ENCODE results near the gene GABRG2.
A peak's percentile ranks its signal among the peaks of the same experiment; 100 is the strongest.
"Not testable (repeated sequence)": the region's sequence is repeated elsewhere in the genome, so short reads cannot be mapped to it uniquely, and the experiment has no call there.

The GABRG2 gene

DNA sequence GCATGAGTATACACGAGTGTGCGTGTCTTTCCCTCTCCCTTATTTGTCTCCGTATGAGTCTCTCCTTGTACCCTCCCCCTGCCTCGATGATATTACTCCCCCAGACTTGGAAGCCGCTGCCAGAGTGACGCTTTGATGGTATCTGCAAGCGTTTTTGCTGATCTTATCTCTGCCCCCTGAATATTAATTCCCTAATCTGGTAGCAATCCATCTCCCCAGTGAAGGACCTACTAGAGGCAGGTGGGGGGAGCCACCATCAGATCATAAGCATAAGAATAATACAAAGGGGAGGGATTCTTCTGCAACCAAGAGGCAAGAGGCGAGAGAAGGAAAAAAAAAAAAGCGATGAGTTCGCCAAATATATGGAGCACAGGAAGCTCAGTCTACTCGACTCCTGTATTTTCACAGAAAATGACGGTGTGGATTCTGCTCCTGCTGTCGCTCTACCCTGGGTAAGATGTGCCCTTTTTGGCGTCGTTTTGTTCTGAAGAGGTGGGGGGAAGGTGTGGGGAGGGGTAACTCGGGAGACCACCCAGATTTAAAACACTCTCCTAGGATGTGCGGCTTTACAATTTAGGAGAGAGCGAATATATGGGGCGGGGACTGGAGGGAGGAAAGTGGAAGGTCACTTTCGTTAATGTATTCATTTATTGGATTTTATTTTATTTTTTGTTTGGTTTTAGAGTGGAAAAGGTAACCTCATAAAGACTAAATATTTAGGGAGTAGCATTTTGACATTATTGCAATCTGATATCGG is at the start of gene GABRG2:
TSS of gene GABRG2 (plus strand) at position 119 of the 757 bp plus-strand sequence. CDS start at position 346, 227 bp downstream.
- H3K9ac ChIP-seq (ENCODE audit: low read length) = no peak within 1 kb of the TSS

DNA sequence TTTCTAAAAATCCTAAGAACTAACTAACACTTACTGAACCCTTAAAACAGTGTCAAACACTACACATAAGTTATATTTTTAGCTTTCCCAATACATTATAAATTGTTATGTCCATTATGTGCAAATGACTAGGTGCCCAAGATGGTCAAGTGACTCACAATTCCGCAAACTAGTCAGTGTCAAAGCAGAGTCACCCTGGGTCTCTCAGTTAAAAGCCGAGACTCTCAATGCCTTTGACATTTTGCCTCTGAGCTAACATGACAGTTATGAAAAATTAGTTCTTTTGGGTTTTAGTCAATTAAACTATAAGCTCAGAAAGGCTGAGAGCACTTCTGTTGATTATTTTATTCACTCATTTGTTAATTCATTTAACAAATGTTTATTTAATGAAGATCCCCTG is 42.3 kb upstream of the GABRG2 start:
- Histone ChIP-seq H3K4me1 (ENCODE audit: control insufficient read depth, insufficient read depth, low read length) (peaks cover 6% of the 10 kb centered on the region; the same call in 1 of the 2 replicates), H3K36me3 (ENCODE audit: control insufficient read depth, insufficient read depth, low read length) (no peaks in the 10 kb centered on the region), H3K9me3 (ENCODE audit: control insufficient read depth, insufficient read depth, low read depth, low read length) (0 out of 2 replicates have a peak, but pooled peaks cover under 1% of the 10 kb centered on the region), H3K4me3 (ENCODE audit: low read depth, low read length) (no peak overlapping the region), H3K27me3 (ENCODE audit: control insufficient read depth, insufficient read depth, low read length) (no peaks in the 10 kb centered on the region), H3K9ac (ENCODE audit: low read length) (no peak overlapping the region), H3K27ac (ENCODE audit: low read depth, low read length) (no peak overlapping the region)

More for the DNA sequence above, at the start of gene GABRG2:
- Histone ChIP-seq H3K9me3 (ENCODE audit: control insufficient read depth, insufficient read depth, low read depth, low read length) (no peaks in the 10 kb centered on the region), H3K27me3 (ENCODE audit: control insufficient read depth, insufficient read depth, low read length) (peaks cover 9% of the 10 kb centered on the region; the same call in 1 of the 2 replicates), H3K4me3 (ENCODE audit: low read depth, low read length) (peak within 1 kb of the TSS; percentile 78), H3K4me1 (ENCODE audit: control insufficient read depth, insufficient read depth, low read length) (peaks cover 5% of the 10 kb centered on the region), H3K36me3 (ENCODE audit: control insufficient read depth, insufficient read depth, low read length) (no peaks in the 10 kb centered on the region), H3K27ac (ENCODE audit: low read depth, low read length) (no peak within 1 kb of the TSS)

DNA sequence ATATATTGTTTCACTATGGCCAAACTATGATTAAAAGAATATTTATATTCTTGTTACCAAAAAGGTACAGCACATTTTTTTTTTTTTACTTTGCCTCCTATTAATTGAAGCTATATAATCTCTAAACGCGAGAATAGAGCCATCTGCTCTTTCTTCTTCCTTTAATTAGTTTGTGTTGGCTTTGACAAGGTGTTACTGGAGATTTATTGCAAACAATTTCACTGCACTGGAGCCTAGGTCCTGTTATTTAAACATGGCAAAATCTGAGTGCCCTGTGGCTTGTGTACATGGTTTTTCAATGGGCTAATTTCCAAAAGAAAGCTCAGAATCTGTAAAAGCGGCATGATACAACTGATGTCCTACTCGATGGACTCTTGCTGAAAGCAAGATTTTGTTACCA is 40.8 kb upstream of the GABRG2 start:
- Histone ChIP-seq H3K27me3 (ENCODE audit: control insufficient read depth, insufficient read depth, low read length) (no peaks in the 10 kb centered on the region), H3K9ac (ENCODE audit: low read length) (no peak overlapping the region), H3K4me3 (ENCODE audit: low read depth, low read length) (no peak overlapping the region), H3K4me1 (ENCODE audit: control insufficient read depth, insufficient read depth, low read length) (peaks cover 6% of the 10 kb centered on the region; the same call in 1 of the 2 replicates), H3K9me3 (ENCODE audit: control insufficient read depth, insufficient read depth, low read depth, low read length) (0 out of 2 replicates have a peak, but pooled peaks cover 2% of the 10 kb centered on the region), H3K36me3 (ENCODE audit: control insufficient read depth, insufficient read depth, low read length) (no peaks in the 10 kb centered on the region), H3K27ac (ENCODE audit: low read depth, low read length) (no peak overlapping the region)

DNA sequence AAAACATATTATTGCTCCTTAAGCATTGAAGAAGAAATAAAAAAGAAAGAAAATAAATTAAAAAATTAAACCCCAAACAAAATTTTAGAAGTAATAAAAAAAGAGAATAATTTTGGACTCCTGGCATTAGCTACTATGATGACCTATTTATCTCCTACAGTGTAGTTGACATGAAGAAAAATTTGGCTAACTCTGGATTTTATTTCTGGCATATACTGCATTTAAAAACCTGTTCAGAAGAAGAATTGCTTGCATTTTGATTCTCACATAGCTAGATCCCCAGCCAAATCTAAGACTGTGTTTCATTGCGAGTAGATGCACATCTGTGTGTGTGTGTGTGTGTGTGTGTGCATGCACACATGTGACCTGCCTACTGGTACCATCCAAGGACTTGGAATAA is 30.1 kb upstream of the GABRG2 start:
- H3K4me3 ChIP-seq (ENCODE audit: low read depth, low read length) = peak overlapping the region; percentile 63
- H3K4me1 ChIP-seq (ENCODE audit: control insufficient read depth, insufficient read depth, low read length) = no peaks in the 10 kb centered on the region
- H3K9me3 ChIP-seq (ENCODE audit: control insufficient read depth, insufficient read depth, low read depth, low read length) = no peaks in the 10 kb centered on the region
- peaks cover 6% of the 10 kb centered on the region; the same call in 1 of the 2 replicates for H3K36me3 ChIP-seq (ENCODE audit: control insufficient read depth, insufficient read depth, low read length)
- H3K9ac ChIP-seq (ENCODE audit: low read length) = no peak overlapping the region
- H3K27ac ChIP-seq (ENCODE audit: low read depth, low read length) = no peak overlapping the region
- H3K27me3 ChIP-seq (ENCODE audit: control insufficient read depth, insufficient read depth, low read length) = no peaks in the 10 kb centered on the region

DNA sequence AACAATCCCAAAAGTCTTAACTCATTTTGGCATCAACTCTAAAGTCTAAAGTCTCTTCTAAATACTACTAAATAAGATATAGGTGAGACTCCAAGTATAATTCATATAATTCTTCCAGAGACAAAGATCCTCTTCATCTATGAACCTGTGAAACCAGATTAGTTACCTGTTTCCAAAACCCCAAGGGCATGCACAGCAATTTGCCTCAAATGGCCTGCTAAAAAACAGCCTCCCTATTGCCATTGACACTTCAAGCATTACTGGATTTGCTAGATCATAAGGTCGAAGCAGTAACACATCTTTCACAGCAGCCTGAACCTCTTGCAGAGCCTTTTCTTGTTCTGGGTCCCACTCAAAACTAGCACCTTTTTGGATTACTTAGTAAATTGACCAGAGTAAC is 20.3 kb upstream of the GABRG2 start:
- no peaks in the 10 kb centered on the region for H3K9me3 ChIP-seq (ENCODE audit: control insufficient read depth, insufficient read depth, low read depth, low read length)
- no peaks in the 10 kb centered on the region for H3K27me3 ChIP-seq (ENCODE audit: control insufficient read depth, insufficient read depth, low read length)
- H3K27ac ChIP-seq (ENCODE audit: low read depth, low read length) = no peak overlapping the region
- H3K36me3 ChIP-seq (ENCODE audit: control insufficient read depth, insufficient read depth, low read length) = no peaks in the 10 kb centered on the region
- no peaks in the 10 kb centered on the region; the same call in 1 of the 2 replicates for H3K4me1 ChIP-seq (ENCODE audit: control insufficient read depth, insufficient read depth, low read length)
- no peak overlapping the region for H3K4me3 ChIP-seq (ENCODE audit: low read depth, low read length)
- no peak overlapping the region for H3K9ac ChIP-seq (ENCODE audit: low read length)

DNA sequence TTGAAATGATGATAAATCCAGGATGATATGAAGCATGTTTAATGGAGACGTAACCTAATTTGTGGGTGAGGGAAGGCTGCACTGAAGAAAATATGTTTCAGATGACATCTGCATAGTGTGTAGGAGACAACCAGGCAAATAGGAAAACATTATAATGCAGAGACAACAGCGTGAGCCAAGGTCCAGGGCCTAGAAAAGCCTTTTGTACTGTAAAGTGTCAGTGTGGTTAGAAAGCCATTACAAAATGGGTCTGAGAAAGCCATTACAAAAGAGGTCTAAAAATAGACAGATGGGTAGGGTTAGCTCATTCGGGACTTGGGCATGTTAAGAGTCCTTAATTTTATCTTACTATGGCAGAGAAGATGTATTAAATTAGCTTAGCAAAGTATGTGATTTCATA is 14.9 kb upstream of the GABRG2 start:
- no peaks in the 10 kb centered on the region for H3K36me3 ChIP-seq (ENCODE audit: control insufficient read depth, insufficient read depth, low read length)
- H3K27ac ChIP-seq (ENCODE audit: low read depth, low read length) = no peak overlapping the region
- H3K4me1 ChIP-seq (ENCODE audit: control insufficient read depth, insufficient read depth, low read length) = no peaks in the 10 kb centered on the region; the same call in 1 of the 2 replicates
- no peak overlapping the region for H3K9ac ChIP-seq (ENCODE audit: low read length)
- H3K4me3 ChIP-seq (ENCODE audit: low read depth, low read length) = no peak overlapping the region
- H3K27me3 ChIP-seq (ENCODE audit: control insufficient read depth, insufficient read depth, low read length) = no peaks in the 10 kb centered on the region
- no peaks in the 10 kb centered on the region for H3K9me3 ChIP-seq (ENCODE audit: control insufficient read depth, insufficient read depth, low read depth, low read length)

DNA sequence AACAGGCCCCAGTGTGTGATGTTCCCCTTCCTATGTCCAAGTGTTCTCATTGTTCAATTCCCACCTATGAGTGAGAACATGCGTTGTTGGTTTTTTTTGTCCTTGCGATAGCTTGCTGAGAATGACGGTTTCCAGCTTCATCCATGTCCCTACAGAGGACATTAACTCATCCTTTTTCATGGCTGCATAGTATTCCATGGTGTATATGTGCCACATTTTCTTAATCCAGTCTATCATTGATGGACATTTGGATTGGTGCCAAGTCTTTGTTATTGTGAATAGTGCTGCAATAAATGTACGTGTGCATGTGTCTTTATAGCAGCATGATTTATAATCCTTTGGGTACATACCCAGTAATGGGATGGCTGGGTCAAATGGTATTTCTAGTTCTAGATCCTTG is 12.5 kb upstream of the GABRG2 start:
- not testable (repeated sequence) for H3K4me3 ChIP-seq (ENCODE audit: low read depth, low read length); H3K9ac ChIP-seq (ENCODE audit: low read length); H3K36me3 ChIP-seq (ENCODE audit: control insufficient read depth, insufficient read depth, low read length); H3K27ac ChIP-seq (ENCODE audit: low read depth, low read length); H3K27me3 ChIP-seq (ENCODE audit: control insufficient read depth, insufficient read depth, low read length); H3K4me1 ChIP-seq (ENCODE audit: control insufficient read depth, insufficient read depth, low read length); H3K9me3 ChIP-seq (ENCODE audit: control insufficient read depth, insufficient read depth, low read depth, low read length)

DNA sequence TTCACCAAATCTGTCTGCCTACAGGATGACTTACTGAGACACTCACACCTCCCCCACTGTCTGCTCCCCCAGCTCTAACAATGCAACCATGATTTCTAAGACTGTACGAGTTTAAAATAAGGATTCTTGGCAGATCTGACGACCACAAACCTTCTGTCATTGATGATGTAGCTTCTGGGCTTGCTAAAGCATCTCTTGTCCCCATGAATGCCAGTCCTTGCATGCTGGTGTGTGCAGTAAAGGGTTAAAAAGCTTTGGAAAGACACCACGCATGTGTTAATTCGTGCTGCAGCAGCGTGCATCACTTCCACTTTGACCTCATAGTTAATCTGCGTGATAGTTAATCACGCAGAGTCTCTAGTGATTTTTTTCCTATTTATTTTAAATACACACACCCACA is 411 bp upstream of the GABRG2 start:
- peaks cover 5% of the 10 kb centered on the region for H3K4me1 ChIP-seq (ENCODE audit: control insufficient read depth, insufficient read depth, low read length)
- no peak overlapping the region for H3K9ac ChIP-seq (ENCODE audit: low read length)
- H3K4me3 ChIP-seq (ENCODE audit: low read depth, low read length) = peak overlapping the region; percentile 78
- no peak overlapping the region for H3K27ac ChIP-seq (ENCODE audit: low read depth, low read length)
- no peaks in the 10 kb centered on the region for H3K9me3 ChIP-seq (ENCODE audit: control insufficient read depth, insufficient read depth, low read depth, low read length)
- H3K36me3 ChIP-seq (ENCODE audit: control insufficient read depth, insufficient read depth, low read length) = no peaks in the 10 kb centered on the region
- H3K27me3 ChIP-seq (ENCODE audit: control insufficient read depth, insufficient read depth, low read length) = peaks cover 9% of the 10 kb centered on the region; the same call in 1 of the 2 replicates

DNA sequence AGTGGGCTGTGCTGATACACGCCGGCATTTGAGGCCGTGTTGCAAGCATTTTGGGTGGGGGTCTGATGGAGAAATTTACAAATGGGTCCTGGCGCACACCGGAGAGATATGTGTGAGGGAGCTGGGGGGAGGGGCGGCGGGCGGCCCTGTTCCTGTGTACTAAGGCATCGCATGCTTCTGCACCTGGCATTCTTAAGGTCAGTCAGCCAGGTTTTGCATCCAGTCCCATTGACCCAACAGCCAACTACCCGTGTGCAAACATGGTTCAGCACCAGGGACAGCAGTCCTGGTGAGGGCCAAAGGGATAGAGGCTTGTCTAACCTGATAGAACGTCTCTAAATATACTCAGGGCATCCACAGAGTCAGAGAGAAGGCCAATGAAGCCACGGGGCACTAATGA is 839 bp downstream of the GABRG2 start:
- Histone ChIP-seq H3K4me3 (ENCODE audit: low read depth, low read length) (peak overlapping the region; percentile 78), H3K4me1 (ENCODE audit: control insufficient read depth, insufficient read depth, low read length) (peaks cover 5% of the 10 kb centered on the region), H3K36me3 (ENCODE audit: control insufficient read depth, insufficient read depth, low read length) (no peaks in the 10 kb centered on the region), H3K9ac (ENCODE audit: low read length) (no peak overlapping the region), H3K9me3 (ENCODE audit: control insufficient read depth, insufficient read depth, low read depth, low read length) (no peaks in the 10 kb centered on the region), H3K27ac (ENCODE audit: low read depth, low read length) (no peak overlapping the region), H3K27me3 (ENCODE audit: control insufficient read depth, insufficient read depth, low read length) (peaks cover 9% of the 10 kb centered on the region; the same call in 1 of the 2 replicates)

DNA sequence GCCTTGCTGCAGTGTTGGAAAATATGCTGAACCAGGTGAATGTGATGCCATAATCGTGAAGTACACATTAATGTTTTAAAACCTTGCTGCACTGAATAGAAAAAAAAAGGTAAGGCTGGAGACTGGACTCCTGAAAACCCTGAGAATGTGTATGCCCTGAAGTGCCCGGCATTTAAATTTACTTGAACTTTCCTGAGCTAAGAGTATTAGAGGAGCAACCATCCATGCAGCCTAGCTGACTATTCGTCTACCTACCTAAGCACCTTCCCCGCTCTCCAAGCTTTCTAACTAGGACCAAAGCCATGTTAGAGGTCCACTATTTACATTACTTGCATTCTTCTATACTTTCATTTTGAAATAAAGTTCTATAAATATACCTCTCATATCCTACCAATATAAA is 1.4 kb downstream of the GABRG2 start:
- Histone ChIP-seq H3K36me3 (ENCODE audit: control insufficient read depth, insufficient read depth, low read length) (no peaks in the 10 kb centered on the region), H3K9me3 (ENCODE audit: control insufficient read depth, insufficient read depth, low read depth, low read length) (no peaks in the 10 kb centered on the region), H3K27ac (ENCODE audit: low read depth, low read length) (no peak overlapping the region), H3K27me3 (ENCODE audit: control insufficient read depth, insufficient read depth, low read length) (peaks cover 9% of the 10 kb centered on the region; the same call in 1 of the 2 replicates), H3K9ac (ENCODE audit: low read length) (no peak overlapping the region), H3K4me3 (ENCODE audit: low read depth, low read length) (no peak overlapping the region), H3K4me1 (ENCODE audit: control insufficient read depth, insufficient read depth, low read length) (peaks cover 5% of the 10 kb centered on the region)

DNA sequence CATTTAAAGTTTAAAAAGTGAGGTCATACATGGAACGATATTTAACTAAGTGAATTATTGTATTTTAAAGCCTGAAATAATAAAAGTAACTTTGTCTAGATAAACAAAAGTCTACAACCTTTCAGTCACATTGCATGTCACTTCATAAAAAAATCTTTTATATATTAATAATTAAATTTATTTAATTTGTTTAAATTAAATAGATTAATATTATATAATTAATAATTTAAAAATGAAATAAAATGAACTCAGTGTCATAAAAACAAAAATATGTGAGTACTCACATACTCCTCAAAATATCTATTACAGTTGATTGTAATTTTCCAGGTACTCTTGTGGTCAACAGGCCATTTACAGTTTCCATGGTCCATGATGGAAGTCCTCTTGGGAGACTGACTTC is 11.2 kb downstream of the GABRG2 start:
- Histone ChIP-seq H3K4me1 (ENCODE audit: control insufficient read depth, insufficient read depth, low read length) (no peaks in the 10 kb centered on the region), H3K9ac (ENCODE audit: low read length) (no peak overlapping the region), H3K4me3 (ENCODE audit: low read depth, low read length) (no peak overlapping the region), H3K27ac (ENCODE audit: low read depth, low read length) (no peak overlapping the region), H3K9me3 (ENCODE audit: control insufficient read depth, insufficient read depth, low read depth, low read length) (no peaks in the 10 kb centered on the region), H3K27me3 (ENCODE audit: control insufficient read depth, insufficient read depth, low read length) (no peaks in the 10 kb centered on the region), H3K36me3 (ENCODE audit: control insufficient read depth, insufficient read depth, low read length) (no peaks in the 10 kb centered on the region)

Measured in HUES6 (cell line).